ENCODE data around the gene BANK1.

Gene BANK1

DNA sequence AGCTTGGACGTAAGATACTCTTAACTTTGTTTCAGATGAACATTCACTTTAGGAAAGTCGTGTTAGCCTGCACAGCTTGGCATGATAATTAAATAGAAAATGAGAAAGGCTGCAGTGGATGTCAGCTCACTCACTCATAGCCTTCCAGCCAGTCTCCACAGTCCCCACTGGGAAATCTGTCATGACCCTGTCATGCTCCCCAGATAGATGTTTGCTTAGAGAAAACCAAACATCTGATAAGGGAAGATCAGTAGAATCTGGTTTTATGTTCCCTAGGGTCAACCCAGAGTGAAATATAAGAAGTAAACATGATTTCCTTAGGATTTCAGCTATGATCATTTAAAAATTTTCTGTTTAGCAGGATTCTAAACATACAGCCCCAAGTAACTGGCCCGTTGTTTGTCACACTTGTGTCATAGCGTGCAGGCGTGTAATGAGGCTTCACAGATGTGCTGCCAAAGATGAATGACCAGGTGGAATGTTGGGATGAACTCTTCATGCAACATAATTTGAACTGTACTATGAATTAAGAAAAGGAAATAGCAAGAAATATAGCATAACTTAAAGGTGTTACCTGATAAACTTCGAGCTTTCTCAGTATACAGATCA is 180.1 kb downstream of the BANK1 start:
- no peak for DNase-seq (ENCODE audit: extremely low spot score)
- ChIA-PET CTCF (interaction anchor here (0.9 to 1.1 kb wide), 3 partner anchors 11 to 40 kb away, joined by 3 to 4 read pairs (median 3); no protein-coding TSS in a partner anchor), POLR2A (no interaction called here)
- no peak for TF ChIP-seq CTCF (IDR thresholded peaks at IDR 0.05; ENCODE audit: control extremely low read depth, extremely low read depth, low read depth, missing control alignments)

- POLR2A ChIA-PET = no interaction called here
- no peak for TF ChIP-seq CTCF (IDR thresholded peaks at IDR 0.05; ENCODE audit: control extremely low read depth, extremely low read depth, low read depth, missing control alignments)
- no peak for DNase-seq (ENCODE audit: extremely low spot score)
- CTCF ChIA-PET = interaction anchor here (0.9 to 2.2 kb wide), 5 partner anchors 13 to 18 kb away, joined by 3 to 8 read pairs (median 3); no protein-coding TSS in a partner anchor
Measured at GRCh38 chr4:101972791-101973190, 182.3 kb downstream of the BANK1 start.

GRCh38 chr4:101973361-101973760 is 182.8 kb downstream of the BANK1 start:
- DNase-seq (ENCODE audit: extremely low spot score) = no peak
- no peak for TF ChIP-seq CTCF (IDR thresholded peaks at IDR 0.05; ENCODE audit: control extremely low read depth, extremely low read depth, low read depth, missing control alignments)
- POLR2A ChIA-PET = no interaction called here
- CTCF ChIA-PET = interaction anchor here (0.9 to 2.2 kb wide), 2 partner anchors 13 to 15 kb away, joined by 3 to 8 read pairs; no protein-coding TSS in a partner anchor

DNA sequence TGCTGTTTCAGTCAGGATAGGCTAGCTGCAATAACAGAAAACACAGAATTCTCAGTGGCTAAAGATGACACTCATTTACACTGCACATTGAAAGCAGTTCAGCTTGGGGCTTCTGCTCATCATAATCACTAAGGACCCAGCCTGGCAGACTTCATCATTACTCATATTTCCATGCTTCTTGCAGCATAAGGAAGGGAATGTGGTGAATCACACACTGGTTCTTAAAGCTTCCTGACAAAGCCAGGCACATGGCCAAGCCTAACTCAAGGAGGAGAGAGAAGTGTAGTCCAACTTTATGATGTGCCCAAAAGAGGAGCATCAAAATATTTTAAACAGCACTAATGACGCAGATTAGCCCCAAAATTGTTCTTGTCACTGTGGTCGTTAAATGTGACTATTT is 186.5 kb downstream of the BANK1 start:
- POLR2A ChIA-PET = no interaction called here
- TF ChIP-seq CTCF (IDR thresholded peaks at IDR 0.05; ENCODE audit: control extremely low read depth, extremely low read depth, low read depth, missing control alignments) = no peak
- no peak for DNase-seq (ENCODE audit: extremely low spot score)
- CTCF ChIA-PET = interaction anchor here (0.9 kb wide), 1 partner anchor 13 kb away, joined by 3 read pairs; no protein-coding TSS in a partner anchor

- ChIA-PET POLR2A (no interaction called here), CTCF (interaction anchor here (0.8 to 1.8 kb wide), 4 partner anchors 11 to 449 kb away, joined by 3 to 4 read pairs (median 3); no protein-coding TSS in a partner anchor)
- no peak for DNase-seq (ENCODE audit: extremely low spot score)
- TF ChIP-seq CTCF (IDR thresholded peaks at IDR 0.05; ENCODE audit: control extremely low read depth, extremely low read depth, low read depth, missing control alignments) = no peak
Measured at GRCh38 chr4:101981756-101982155, 191.2 kb downstream of the BANK1 start.

GRCh38 chr4:101983835-101984234 is 193.3 kb downstream of the BANK1 start:
- no peak for TF ChIP-seq CTCF (IDR thresholded peaks at IDR 0.05; ENCODE audit: control extremely low read depth, extremely low read depth, low read depth, missing control alignments)
- no peak for DNase-seq (ENCODE audit: extremely low spot score)
- ChIA-PET POLR2A (no interaction called here), CTCF (interaction anchor here (1.4 to 1.6 kb wide), 2 partner anchors 8 to 10 kb away, joined by 3 read pairs; no protein-coding TSS in a partner anchor)
